Esophagus squamous epithelium (tissue), 5 donors: ENCODE measurements around the gene CCDC82. TPM values are rescaled to one million over a fixed set of nuclear protein-coding genes. Genes with fewer than 3 reads are reported as not detected.

Experiments used
- DNase-seq: peaks from one replicate; lab custom pipeline; 2025; lab: John Stamatoyannopoulos, UW
- H3K27ac ChIP-seq, 4 donors: fragments of 200-600 bp; sonication (generic); one replicate each; pipeline ENCODE4 v1.5.1; 2016 to 2019; ENCODE audit warnings: mild to moderate bottlenecking in 1 of 4
- H3K27me3 ChIP-seq, 4 donors: fragments of 200-600 bp; sonication (generic); 1 replicate in 3 of 4; 2 replicates in 1 of 4; pipeline versions ENCODE4 v1.5.1 to v1.6.0; 2017 to 2021; ENCODE audit warnings: antibody characterized with exemption in 1 of 4
- H3K36me3 ChIP-seq, 3 donors: fragments of 200-600 bp; sonication (generic); one replicate each; pipeline ENCODE4 v1.5.1; 2016 to 2019
- H3K4me1 ChIP-seq, 3 donors: fragments of 200-600 bp; sonication (generic); one replicate each; pipeline ENCODE4 v1.5.1; 2017 to 2019
- H3K4me3 ChIP-seq, 4 donors: fragments of 200-600 bp; sonication (generic); 1 replicate in 3 of 4; 2 replicates in 1 of 4; pipeline ENCODE4 v1.5.1; 2016 to 2019; ENCODE audit warnings: mild to moderate bottlenecking in 2 of 4, moderate library complexity in 1 of 4
- H3K9me3 ChIP-seq, 3 donors: fragments of 200-600 bp; sonication (generic); one replicate each; pipeline ENCODE4 v1.5.1; 2016 to 2019
- CTCF ChIP-seq, 6 experiments: fragments of 450-650 bp in 4 of 6; fragments of 200-600 bp in 2 of 6; sonication (generic) in 2 of 6; IDR thresholded peaks; one replicate each; pipeline ENCODE4 v1.5.1; 2016 to 2019; ENCODE audit warnings: antibody characterized with exemption in 6 of 6, mild to moderate bottlenecking in 4 of 6, moderate library complexity in 4 of 6
- POLR2A ChIP-seq, 4 donors: fragments of 450-650 bp; IDR thresholded peaks; one replicate each; pipeline ENCODE4 v1.6.1; 2017; ENCODE audit warnings: antibody characterized with exemption in 4 of 4, mild to moderate bottlenecking in 4 of 4, moderate library complexity in 3 of 4
- WGBS, 2 donors: methylation state at CpG; one replicate each; pipeline ENCODE4 v1.1.5; 2018; 5-methylcytosine and 5-hydroxymethylcytosine counted together
- intact Hi-C: fragments of 100-400 bp; cut with DNase I; formaldehyde crosslinking; loops from one replicate; pipeline ENCODE4 v1.15.0; 2022
- total RNA-seq, 4 donors: library from RNA; depleted of rRNA; stranded (reverse); fragments of >200 nt; gene quantifications; one replicate each; pipeline ENCODE4 v1.1.0, GENCODE V29; 2016
- donor health status: DM: yes; HTN: yes; CAD: no.

The CCDC82 gene
- total RNA-seq, 4 donors from 2014 or later, result 8.8 to 18.7 (median 10.0) TPM

- 84 to 100% methylated on average over 1 of the region's 1 CpG for WGBS, 2 donors
- Histone ChIP-seq H3K27me3 (no peaks in the 10 kb centered on the region), H3K27ac (no peak overlapping the region), H3K4me3 (no peak overlapping the region), H3K36me3 (peaks cover 0 to 79% (median 0%) of the 10 kb centered on the region in 3 donors), H3K4me1 (no peaks in the 10 kb centered on the region), H3K9me3 (no peaks in the 10 kb centered on the region)
- intact Hi-C loops, result no loop called here
- TF ChIP-seq POLR2A (IDR thresholded peaks at IDR 0.05), result no peak
- no peak for TF ChIP-seq CTCF (IDR thresholded peaks at IDR 0.05)
- no peak for DNase-seq
Observed at GRCh38 chr11:96366024-96366423, 23.7 kb downstream of the CCDC82 start.

GRCh38 chr11:96365493-96365892 is 24.2 kb downstream of the CCDC82 start:
- 83 to 84% methylated on average over 1 of the region's 1 CpG for WGBS, 2 donors
- H3K27ac ChIP-seq, result no peak overlapping the region
- no peaks in the 10 kb centered on the region for H3K27me3 ChIP-seq
- no peak for TF ChIP-seq CTCF (IDR thresholded peaks at IDR 0.05)
- no peak for TF ChIP-seq POLR2A (IDR thresholded peaks at IDR 0.05)
- H3K9me3 ChIP-seq, result no peaks in the 10 kb centered on the region
- H3K4me3 ChIP-seq, result no peak overlapping the region
- H3K4me1 ChIP-seq, result no peaks in the 10 kb centered on the region
- H3K36me3 ChIP-seq, result peaks cover 0 to 74% (median 0%) of the 10 kb centered on the region in 3 donors
- no peak for DNase-seq
- intact Hi-C loops, result no loop called here

DNA sequence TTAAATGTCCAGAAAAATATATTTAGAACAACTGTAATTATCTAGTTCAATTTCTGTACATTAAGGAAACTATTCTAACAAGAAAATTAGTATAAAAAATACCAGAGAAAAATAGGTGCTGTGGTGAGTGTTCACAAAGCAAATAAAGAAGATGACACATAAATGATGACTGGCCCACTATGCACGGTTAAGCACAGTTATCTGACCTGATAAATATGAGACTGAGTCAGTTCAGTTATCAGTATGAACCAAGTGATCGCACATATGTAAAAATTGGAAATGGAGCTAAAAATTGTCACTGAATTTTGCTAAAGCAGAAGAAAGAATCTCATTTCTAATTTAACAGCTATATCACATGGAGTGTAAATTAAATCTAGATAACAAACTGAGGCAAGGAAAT is 27.9 kb downstream of the CCDC82 start:
- TF ChIP-seq POLR2A (IDR thresholded peaks at IDR 0.05), result no peak
- no peak for TF ChIP-seq CTCF (IDR thresholded peaks at IDR 0.05)
- Histone ChIP-seq H3K27me3 (no peaks in the 10 kb centered on the region), H3K27ac (no peak overlapping the region), H3K9me3 (no peaks in the 10 kb centered on the region), H3K4me1 (no peaks in the 10 kb centered on the region), H3K4me3 (no peak overlapping the region), H3K36me3 (peaks cover 0 to 67% (median 0%) of the 10 kb centered on the region in 3 donors)
- WGBS, 2 donors, result 53 to 76% methylated on average over 2 of the region's 2 CpGs
- no peak for DNase-seq
- intact Hi-C loops, result no loop called here

GRCh38 chr11:96358321-96358720 is 31.4 kb downstream of the CCDC82 start:
- no peak for TF ChIP-seq POLR2A (IDR thresholded peaks at IDR 0.05)
- TF ChIP-seq CTCF (IDR thresholded peaks at IDR 0.05), result no peak
- intact Hi-C loops, result no loop called here
- DNase-seq, result no peak
- Histone ChIP-seq H3K27me3 (no peaks in the 10 kb centered on the region), H3K4me3 (no peak overlapping the region), H3K9me3 (no peaks in the 10 kb centered on the region), H3K4me1 (no peaks in the 10 kb centered on the region), H3K36me3 (peaks cover 0 to 66% (median 0%) of the 10 kb centered on the region in 3 donors), H3K27ac (no peak overlapping the region)
- WGBS, 2 donors, result 83 to 90% methylated on average over 3 of the region's 3 CpGs

- Histone ChIP-seq H3K9me3 (no peaks in the 10 kb centered on the region), H3K4me3 (no peak overlapping the region), H3K27ac (no peak overlapping the region), H3K4me1 (no peaks in the 10 kb centered on the region), H3K36me3 (peaks cover 0 to 61% (median 0%) of the 10 kb centered on the region in 3 donors), H3K27me3 (no peaks in the 10 kb centered on the region)
- WGBS, 2 donors, result 79 to 100% methylated on average over 1 of the region's 1 CpG
- intact Hi-C loops, result no loop called here
- DNase-seq, result no peak
- TF ChIP-seq POLR2A (IDR thresholded peaks at IDR 0.05) (no peak), CTCF (IDR thresholded peaks at IDR 0.05) (no peak)
Observed at GRCh38 chr11:96357794-96358193, 31.9 kb downstream of the CCDC82 start.
